ENCODE results near the gene PIGS. TPM values are rescaled to one million over a fixed set of nuclear protein-coding genes. Genes with fewer than 3 reads are reported as not detected.

PIGS gene
- total RNA-seq, 1 experiment from 2014 or later, result 45.8 TPM

- H4K20me1 ChIP-seq (ENCODE audit: insufficient read depth), result no peaks in the 10 kb centered on the region
- H3K9me2 ChIP-seq (ENCODE audit: insufficient read depth), result no peaks in the 10 kb centered on the region
- no peak overlapping the region for H3K4me2 ChIP-seq (ENCODE audit: low read length)
- no peaks in the 10 kb centered on the region for H3K9me3 ChIP-seq (ENCODE audit: control insufficient read depth in 1 of 2, insufficient read depth in 1 of 2, low read depth in 1 of 2, low read length in 2 of 2)
- H3K36me3 ChIP-seq (ENCODE audit: control insufficient read depth in 1 of 2, insufficient read depth in 2 of 2, low read length in 2 of 2), result peaks cover 15 to 22% of the 10 kb centered on the region in 2 experiments; a peak in 2 of 4 replicates
- no TSS peak for BruUV-seq (replicated peaks)
- TF ChIP-seq REST (IDR thresholded peaks at IDR 0.05; ENCODE audit: low read depth) (no peak), TCF7L2 (IDR thresholded peaks at IDR 0.05; ENCODE audit: borderline replicate concordance, extremely low read depth, insufficient read depth, insufficient read length) (no peak), EZH2 (IDR thresholded peaks at IDR 0.05) (no peak), EZH2phosphoT487 (IDR thresholded peaks at IDR 0.05; ENCODE audit: borderline replicate concordance) (no peak), YY1 (IDR thresholded peaks at IDR 0.05; ENCODE audit: extremely low read depth, insufficient replicate concordance, low read depth, low read length) (no peak), CEBPB (IDR thresholded peaks at IDR 0.05; ENCODE audit: low read depth) (no peak), MAX (IDR thresholded peaks at IDR 0.05) (no peak)
- RAD21 ChIA-PET (ENCODE audit: low non-redundant PET in 1 of 2, low total read pairs in 2 of 2, uncharacterized antibody in 2 of 2, unreplicated experiment in 2 of 2), result no interaction called here
- intact Hi-C loops (cut with micrococcal nuclease), result no loop called here
- H3K4me3 ChIP-seq (replicated peaks in 1 of 2; ENCODE audit: low read depth in 1 of 2, low read length in 2 of 2), result no peak overlapping the region
- ATAC-seq (no peak), DNase-seq (ENCODE audit: low read depth, low spot score) (no peak)
- POLR2A ChIA-PET, result no interaction called here
- H3K9ac ChIP-seq (ENCODE audit: low read length), result no peak overlapping the region
- no peak overlapping the region for H2AFZ ChIP-seq (ENCODE audit: low read depth, low read length, poor library complexity, severe bottlenecking)
- H3K27me3 ChIP-seq (ENCODE audit: insufficient read depth, low read length), result no peaks in the 10 kb centered on the region
- no peak overlapping the region for H3K27ac ChIP-seq (ENCODE audit: low read depth, low read length)
- H3K79me2 ChIP-seq (ENCODE audit: insufficient read depth, low read length), result peaks cover 16% of the 10 kb centered on the region; the same call in 1 of the 2 replicates
- H3K4me1 ChIP-seq (ENCODE audit: control insufficient read depth in 1 of 2, insufficient read depth in 2 of 2, low read length in 2 of 2), result peaks cover 2 to 14% of the 10 kb centered on the region in 2 experiments; a peak in 3 of 4 replicates
- CTCF ChIA-PET, result no interaction called here
These were observed 16.3 kb downstream of the PIGS start for GRCh38 chr17:28555022-28555421.
